GDM1 (cell line): ENCODE measurements around the gene ABCG1.
A peak's percentile ranks its signal among the peaks of the same experiment; 100 is the strongest.
"Not testable (repeated sequence)": the region's sequence is repeated elsewhere in the genome, so short reads cannot be mapped to it uniquely, and the experiment has no call there.

Experiments
- DNase-seq: peaks from one replicate; lab custom pipeline; 2025; lab: John Stamatoyannopoulos, UW

The ABCG1 gene

DNA sequence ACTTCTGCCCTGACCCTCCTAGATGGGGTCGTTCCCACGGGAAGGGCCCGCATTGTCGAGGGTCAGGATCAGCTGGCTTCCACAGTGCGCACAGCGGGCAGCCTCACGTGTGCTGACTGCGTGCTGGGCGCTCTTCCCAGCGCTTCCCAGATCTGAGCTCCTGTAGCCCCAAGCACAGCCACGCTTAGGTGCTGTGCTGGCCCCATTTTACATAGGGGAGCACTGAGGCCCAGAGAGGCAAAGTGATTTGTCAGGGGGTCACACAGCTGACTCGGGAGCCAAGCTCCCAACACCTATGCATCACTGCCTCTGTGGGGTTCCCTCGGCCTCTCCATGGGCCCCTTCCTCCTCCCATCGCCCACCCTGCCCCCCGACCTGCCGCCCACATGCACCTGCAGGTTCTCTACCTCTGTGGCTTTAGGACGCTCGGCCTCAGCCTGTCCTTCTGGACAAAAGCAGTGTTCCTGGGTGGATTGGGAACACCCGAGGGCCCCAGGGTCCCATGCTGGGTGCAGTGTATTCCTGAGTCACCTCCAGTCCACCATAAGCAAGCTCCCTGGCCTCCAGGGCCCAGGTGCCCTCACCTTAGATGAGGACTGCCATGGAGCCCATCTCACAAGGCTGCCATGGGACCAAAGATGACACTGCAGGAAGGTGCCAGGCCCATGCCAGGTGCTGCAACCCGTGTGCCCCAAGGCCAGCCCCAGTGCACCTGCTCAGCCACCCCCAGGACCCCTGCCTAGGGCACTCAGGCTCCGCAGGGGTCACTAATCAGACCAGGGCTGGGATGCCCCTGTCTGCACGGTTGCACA, 73.0 kb downstream of the ABCG1 start:
- no peak for DNase-seq

DNA sequence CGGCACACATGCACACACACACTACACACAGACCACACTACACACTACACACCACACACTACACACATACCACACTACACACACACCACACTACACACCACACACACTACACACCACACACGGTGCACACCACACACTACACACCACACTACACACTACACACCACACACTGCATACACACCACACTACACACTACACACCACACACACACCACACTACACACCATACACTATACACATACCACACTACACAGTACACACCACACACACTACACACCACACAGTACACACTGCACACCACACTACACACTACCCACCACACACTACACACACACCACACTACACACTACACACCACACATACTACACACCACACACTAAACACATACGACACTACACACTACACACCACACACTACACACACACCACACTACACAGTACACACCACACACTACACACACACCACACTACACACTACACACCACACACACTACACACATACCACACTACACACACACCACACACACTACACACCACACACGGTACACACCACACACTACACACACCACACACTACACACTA, 73.7 kb downstream of the ABCG1 start:
- not testable (repeated sequence) for DNase-seq

DNA sequence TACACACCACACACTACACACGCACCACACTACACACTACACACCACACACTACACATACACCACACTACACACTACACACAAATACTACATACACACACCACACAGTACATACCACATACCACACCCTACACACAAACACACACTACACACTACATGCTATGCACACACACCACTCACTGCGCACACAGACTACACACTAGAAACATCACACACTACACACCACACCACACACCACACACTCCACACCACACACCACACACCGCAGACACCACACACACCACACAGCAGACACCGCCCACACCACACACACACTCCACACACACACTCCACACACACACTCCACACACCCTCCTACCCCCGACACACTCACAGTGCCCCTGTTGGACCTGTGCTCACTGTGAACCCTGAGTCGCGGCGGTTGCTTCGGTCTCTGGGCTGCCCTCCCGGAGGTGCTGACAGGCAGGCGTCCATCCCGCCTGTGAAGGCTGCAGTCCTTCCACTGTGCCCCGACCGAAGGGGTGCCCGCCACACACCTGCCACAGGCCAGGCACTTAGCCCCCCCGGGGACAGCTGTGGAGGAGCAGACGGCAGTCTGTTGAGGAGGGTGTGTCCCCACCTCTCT, 74.8 kb downstream of the ABCG1 start:
- DNase-seq = no peak

DNA sequence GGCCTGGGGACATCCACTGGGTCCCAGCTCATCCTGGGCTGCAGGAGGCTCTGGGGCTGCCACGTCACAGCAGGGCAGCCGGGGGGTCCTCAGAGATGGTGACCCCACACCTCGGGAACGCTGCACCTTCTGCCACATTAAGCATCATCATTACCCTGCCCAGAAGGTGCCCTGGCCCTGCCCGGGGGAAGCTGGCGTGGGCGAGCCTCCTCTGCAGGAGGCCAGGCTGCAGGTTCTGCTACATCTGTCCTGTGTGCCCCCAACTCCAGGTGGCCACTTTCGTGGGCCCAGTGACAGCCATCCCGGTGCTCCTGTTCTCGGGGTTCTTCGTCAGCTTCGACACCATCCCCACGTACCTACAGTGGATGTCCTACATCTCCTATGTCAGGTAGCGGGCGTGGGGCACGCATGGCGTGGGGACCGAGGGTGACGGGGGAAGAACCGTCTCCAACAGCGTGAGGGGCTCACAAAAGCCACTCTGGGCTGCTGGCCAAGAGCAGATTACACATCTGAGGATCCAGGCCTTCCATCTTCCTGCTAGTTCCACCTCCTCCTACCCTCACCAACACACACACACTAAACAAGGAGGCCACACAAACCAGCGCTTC, 75.4 kb downstream of the ABCG1 start:
- DNase-seq = no peak

DNA sequence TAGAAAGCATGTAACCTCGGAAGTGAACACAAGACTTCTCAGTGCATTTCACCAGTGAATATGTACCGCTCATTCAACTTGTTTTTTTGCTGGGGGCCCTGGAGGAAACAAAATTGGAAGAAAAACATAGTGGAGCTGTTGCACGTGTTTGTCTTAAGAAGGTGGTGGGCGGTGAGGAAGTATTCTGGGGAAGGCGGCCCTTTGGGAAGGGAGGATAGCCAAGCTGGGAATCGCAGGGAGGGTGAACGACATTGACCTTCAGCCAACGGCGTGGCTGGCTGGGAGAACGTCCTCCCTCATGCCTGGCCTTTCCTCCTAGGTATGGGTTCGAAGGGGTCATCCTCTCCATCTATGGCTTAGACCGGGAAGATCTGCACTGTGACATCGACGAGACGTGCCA, 76.9 kb downstream of the ABCG1 start:
- no peak for DNase-seq

DNA sequence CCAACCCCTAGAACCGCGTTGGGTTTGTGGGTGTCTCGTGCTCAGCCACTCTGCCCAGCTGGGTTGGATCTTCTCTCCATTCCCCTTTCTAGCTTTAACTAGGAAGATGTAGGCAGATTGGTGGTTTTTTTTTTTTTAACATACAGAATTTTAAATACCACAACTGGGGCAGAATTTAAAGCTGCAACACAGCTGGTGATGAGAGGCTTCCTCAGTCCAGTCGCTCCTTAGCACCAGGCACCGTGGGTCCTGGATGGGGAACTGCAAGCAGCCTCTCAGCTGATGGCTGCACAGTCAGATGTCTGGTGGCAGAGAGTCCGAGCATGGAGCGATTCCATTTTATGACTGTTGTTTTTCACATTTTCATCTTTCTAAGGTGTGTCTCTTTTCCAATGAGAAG, 77.6 kb downstream of the ABCG1 start:
- no peak for DNase-seq

DNA sequence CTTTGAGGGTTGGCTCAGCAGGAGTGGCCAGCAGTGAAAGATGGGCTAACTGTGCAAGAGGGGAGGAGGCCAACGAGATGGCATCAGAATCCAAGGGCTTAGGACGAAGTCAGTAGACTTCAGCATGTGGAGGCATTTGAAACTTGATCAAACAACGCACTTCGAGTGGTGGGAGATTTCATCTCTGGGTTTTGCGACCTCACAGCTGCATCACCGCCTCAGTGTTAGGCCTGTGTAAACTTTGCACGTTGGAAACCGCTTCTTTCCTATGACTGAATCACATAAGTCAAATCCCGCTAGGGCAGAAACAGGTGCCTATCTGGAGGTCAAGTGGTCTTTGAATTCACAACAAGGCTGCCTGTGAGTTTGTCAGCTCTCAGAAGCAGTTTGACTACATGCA, 78.4 kb downstream of the ABCG1 start:
- DNase-seq = no peak

DNA sequence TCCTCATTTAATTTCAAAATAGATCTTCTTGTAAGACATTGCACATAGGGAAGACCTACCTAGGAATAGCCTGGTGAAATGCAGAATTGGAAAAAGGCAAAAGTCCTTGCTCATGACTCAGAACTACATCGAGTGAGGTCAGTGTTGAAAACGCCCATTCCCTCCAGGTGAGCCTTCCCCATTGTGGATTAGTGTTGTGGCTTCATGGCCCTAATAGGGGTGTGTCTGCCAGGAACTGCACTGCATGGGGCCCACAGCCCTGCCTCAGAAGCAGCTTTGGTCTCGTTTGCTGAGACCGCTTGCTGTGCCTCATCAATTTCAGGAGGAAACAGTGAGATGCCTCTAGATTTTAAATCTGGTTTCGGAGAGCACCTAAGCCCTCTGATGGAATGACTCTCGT, 79.3 kb downstream of the ABCG1 start:
- no peak for DNase-seq

DNA sequence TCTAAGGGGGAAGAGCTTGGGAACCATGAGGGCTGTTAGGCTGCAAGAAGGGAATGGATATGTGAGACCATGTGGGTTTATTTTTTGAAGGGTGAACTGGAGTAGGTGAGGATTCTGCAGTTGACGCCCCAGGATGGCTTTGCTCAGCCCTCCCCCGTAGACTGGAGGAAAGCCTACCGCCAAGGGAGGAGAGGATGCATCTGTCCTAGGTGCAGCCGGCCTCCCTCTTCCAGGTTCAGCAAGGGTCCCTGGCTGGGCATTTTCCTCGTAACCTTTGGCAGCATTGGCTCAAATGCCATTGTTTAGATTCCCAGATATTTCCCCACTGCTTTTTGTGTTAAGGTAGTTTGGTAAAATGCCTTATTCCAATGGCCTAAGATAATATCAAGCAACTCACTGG, 79.7 kb downstream of the ABCG1 start:
- DNase-seq = no peak

DNA sequence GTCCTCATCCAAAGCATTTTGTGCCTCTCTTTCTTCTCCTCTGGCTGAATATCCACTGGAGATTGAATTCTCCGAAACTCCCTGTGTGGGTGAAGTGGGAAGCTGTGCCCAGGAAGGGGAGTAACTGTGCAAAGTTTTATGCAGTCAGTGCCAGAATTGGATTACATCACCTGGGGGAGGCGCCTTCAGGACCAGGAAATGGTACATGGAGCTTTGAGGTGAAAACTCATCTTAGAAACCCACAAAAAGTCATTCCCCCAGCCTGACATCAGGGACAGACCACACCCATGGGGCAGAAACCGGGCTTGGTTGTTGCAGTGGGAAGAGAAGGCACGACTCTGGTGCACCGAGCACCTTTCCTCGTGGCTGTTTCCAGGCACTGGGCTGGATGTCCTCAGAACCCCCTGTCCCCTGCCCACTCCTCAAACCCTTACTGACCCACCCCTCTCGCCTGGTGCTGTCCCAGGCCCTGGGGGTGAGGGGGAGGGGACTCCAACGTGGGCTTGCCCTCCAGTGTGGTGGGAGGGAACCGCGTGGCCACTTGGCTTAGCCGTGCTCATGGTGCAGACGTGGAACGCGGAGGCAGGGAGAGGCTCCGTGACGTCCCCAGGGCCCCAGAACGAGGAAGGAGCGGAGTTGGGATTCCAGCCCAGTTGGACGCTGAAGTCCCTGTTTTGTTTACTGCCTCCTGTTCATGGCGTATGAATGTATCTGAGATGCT, 80.5 kb downstream of the ABCG1 start:
- no peak for DNase-seq

DNA sequence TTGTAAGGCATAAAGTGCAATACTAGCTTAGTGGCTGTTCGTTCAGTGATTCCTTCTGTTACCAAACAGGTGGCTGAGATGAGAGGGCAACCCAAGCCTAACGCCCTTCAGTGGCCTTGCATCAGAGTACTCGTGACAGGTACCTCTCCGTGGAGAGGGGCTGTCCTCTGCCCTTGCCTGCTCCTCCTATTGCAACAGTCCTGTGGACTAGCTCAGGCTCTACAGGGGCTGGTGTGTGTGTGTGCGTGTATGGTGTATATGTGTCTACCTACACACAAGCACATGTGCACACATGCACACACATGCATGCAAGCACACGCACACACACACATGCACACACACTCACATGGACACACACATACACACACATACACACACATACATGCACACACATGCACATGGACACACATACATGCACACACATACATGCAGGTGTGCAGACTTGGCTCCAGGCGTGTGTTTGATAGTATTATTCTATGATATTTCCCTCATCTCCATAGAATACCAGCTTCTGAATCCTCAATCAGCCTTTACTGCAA, 81.2 kb downstream of the ABCG1 start:
- no peak for DNase-seq

DNA sequence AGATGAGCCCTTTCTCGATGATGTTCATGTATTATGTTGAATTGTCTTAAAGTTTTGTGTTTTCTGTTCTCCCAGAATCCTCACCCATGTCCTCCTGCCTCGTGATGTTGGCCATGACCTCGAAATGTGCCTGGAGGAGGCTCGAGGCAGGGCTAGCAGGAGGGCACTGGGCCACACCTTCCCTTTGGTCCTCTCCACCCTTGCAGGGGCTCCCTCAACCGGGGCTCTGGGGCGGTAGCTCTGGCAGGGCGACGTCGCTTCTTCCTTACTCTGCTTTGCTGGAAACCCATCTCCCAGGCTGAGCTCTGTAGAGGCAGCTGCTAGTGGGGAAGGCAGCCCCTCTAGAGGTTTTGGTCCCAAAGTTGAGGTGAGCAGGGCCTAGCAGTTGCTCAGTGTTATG, 82.0 kb downstream of the ABCG1 start:
- no peak for DNase-seq

DNA sequence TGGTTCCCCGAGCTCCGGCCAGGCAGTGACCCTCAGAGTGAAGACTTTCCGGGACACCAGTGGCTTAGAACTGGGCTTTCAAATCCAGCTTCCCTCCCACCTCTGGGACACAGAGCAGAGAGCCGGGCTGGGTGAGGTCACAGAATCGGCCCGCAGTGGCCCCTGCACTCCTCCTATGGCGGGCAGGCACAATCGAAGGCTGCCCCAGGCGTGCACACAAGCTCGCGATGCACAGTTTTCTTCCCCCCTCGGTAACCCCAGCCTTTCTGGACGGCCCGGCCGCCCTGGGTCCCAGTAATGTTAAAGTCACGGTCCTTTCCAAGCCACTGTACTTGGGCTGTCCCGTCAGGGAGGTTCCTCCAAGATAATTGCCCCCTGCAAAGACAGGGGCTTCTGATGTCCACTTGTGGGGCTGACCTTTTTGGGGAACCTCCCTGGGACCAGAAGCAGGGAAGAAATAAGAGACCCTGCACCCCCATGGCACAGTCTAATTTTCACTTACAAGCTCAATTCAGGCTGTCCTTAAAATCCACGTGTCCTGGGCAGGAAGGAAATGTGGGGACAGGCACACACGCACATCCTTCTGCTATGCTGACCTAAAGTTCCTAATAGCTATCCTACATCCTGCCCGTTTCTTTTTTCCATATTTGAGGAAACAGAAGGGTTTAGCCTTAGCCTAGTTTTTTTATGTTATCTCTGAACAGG, 82.6 kb downstream of the ABCG1 start:
- DNase-seq = peak; percentile 19

DNA sequence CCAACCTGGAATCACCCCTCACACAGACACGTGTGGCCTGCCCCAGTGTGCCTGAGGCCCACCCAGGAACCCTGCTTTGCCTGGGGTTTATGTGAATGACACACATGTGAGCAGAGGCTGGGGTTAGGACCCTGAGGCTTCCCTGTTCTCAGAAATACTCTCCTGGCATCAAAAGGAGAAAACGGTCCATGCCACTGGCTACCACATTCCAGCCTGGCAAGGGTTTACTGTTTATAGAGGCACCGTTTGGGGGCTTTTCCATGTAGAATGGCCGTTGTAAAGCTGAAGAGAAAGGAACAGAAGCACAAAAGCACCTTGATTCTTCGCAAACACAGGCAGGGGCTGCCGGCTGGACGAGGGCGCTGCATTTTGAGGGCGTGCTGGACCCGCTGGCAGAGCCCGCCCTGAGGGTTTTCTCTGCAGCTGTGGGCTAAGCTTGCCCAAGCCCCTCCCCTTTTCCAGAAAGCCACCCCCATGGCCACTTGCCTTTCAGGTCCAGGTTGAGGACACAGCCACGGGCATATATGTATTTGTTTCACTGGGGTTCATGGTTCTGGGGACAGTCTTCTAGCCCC, 83.2 kb downstream of the ABCG1 start:
- no peak for DNase-seq

DNA sequence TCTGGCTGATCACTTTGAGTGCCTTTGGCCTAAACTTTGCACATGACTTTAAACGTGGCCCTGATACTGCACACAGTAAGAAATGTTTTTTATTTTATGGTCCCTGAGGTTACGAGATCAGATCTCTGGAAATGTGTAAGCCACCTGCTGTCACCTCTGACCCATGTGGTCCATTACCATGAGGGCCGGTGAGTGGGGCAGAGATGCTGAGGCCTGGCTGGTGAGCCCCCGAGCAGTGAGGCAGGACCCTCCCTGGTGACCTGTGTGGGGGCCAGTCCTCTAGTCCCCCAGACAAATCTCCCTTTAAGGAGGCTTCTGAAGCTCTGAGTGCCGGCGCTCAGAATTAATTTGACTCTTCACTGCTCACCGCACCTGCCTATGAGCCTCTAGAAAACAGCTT, 83.9 kb downstream of the ABCG1 start:
- DNase-seq = no peak

DNA sequence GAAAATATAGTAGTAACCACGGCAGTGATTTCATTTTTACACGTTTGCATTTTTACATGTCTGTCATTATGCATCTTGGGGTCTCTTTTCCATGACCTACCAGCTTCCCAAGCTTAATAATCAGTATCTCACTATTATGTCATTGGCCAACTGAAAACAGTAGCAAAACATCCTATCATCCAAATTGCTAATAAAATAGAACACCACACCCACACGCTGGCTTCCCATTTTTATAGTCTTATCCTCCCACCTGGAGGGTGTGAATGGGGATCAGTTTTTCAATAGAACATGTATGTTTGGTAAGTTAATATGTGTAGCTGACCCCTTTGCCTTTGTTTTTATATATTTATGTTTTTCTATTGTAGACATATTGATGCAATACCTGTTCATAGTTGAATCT, 84.5 kb downstream of the ABCG1 start:
- DNase-seq = no peak

DNA sequence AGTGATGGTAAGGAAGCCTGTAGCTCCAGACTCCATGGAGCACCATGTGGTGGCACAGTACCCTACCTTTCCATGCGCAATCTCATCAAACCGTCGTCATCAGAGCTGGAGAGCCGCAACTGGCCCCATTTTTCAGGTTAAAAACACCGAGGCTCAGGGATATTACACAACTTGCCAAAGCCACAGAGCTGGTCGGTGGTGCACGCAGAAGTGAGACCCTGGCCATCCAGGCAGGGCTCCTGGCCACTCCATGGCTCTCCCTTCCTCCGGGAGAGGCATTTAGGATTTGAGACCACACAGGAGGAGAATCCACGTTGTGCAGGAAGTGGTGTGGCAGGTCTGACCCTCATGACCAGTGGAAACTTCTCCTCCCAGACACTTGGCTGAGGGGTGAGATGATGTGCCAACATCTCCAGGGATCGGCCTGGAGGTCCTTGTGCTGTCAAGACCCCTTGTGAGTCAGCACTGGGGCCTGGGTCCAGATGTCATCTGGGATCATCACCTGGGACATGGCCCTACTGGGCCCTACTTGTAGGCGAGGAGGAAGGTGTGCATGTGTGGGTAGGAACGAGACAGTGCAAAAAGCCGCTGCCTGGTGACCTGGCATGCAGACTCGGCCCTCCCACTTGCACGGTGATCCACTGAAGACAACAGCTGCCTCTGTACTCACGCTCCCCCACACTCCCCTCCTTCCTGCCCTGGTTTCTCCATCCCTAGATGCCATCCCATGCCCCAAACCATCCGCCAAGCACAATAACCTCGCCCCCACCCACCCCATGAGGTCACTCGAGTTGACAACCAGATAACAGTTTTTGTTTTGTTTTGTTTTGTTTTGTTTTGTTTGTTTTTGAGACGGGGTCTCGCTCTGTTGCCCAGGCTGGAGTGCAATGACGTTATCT, 85.9 kb downstream of the ABCG1 start:
- DNase-seq = no peak

DNA sequence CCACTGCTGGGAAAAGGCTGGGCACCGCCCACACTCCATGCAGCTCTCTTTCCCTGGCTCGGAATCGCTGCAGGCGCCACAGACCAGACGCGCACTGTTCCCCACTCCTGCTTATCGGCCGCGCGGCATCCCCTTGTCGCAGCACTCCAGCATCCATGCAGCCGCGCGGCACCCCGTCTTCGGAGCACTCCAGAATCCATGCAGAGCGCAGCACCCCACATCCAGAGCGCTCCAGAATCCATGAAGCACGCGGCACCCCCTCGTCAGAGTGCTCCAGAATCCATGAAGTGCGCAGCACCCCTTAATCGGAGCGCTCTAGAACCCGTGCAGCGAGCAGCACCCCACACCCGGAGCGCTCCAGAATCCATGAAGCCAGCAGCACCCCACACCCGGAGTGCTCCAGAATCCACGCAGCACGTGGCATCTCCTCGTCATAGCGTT, 86.8 kb downstream of the ABCG1 start:
- DNase-seq = no peak

DNA sequence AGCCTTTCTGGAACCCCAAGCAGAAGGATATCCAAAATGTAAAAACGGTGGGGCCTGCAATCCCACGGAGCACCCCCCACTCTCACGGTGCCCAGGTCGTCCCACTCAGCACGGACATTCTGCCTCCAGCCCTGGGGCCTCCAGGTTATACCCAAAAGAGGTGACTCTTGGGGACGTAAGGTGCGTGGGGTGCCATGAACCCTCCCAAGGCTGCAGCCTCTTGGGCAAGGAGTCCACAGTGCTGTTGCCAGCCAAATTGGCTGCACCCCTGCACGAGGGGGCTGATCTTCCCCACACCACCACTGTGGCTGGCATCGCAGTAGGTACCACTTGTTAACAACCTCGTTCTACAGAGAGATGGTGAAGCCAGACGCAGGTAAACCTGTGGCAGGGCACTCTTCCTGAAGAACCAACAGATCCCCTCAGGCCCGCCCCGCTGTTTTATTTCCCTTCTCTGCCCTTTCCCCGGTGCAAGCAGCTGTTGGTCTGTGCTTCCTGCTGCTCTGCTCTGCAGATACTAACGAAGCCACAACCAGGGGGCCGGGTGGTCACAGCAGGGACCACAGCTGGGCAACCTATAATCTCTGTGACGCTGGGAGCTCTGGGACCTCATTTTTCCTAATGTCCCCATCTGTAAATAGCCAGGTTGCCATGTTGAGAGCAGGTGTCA, 87.6 kb downstream of the ABCG1 start:
- DNase-seq = peak; percentile 63
